Measurements from ENCODE around the gene CDH13.
A peak's percentile ranks its signal among the peaks of the same experiment; 100 is the strongest.

CDH13 gene

DNA sequence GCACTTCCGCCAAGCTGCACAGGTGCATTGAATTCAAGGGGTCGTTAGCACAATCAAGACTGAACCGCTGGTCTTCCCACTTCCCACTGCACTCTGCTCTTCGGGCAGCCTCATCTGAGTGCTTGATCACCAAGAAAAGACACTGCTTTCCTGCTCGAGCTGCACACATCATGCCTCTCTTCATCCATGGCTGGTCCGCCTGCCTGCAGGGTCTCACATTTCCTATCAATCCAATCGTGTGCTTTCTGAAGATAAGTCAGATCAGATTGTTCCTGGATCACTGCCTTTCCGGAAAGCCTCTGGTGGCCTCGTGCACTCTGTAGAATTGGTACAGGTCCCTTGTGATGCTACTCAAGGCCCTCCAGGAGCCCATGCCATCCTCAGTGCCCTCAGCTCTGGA is 1150.2 kb downstream of the CDH13 start:
- no peak for DNase-seq (ENCODE audit: low read depth in 3 of 3, low spot score in 1 of 3)

DNA sequence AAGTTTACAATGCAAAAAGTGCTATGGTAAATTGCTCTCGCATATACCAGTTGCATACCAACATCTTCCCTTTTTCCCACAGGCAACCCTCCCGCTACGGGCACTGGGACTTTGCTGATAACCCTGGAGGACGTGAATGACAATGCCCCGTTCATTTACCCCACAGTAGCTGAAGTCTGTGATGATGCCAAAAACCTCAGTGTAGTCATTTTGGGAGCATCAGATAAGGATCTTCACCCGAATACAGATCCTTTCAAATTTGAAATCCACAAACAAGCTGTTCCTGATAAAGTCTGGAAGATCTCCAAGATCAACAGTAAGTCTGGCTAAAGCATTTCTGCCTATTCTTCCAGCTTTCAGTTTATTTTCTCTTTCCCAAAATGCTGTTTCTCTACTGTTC is 1153.1 kb downstream of the CDH13 start:
- no peak for DNase-seq (ENCODE audit: low read depth in 3 of 3, low spot score in 1 of 3)

DNA sequence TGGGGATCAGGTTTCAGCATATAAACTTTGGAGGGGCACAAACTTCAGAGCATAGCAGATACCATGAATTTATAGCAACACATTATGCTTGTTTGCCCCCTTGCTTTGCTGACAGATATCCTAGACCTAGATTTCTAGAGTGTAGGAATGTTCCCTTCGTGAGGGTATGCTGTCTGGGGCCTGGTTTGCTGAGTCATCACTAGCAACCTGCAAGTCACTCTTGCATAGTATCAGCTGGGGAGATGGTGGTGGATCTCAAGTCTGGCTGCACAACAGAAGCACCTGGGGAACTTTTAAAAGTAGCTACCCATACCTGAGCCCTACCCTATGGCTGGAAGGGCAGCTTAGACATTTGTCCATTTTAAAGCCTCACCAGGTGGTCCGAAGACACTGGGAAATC is 1158.7 kb downstream of the CDH13 start:
- no peak for DNase-seq (ENCODE audit: low read depth in 3 of 3, low spot score in 1 of 3)

DNA sequence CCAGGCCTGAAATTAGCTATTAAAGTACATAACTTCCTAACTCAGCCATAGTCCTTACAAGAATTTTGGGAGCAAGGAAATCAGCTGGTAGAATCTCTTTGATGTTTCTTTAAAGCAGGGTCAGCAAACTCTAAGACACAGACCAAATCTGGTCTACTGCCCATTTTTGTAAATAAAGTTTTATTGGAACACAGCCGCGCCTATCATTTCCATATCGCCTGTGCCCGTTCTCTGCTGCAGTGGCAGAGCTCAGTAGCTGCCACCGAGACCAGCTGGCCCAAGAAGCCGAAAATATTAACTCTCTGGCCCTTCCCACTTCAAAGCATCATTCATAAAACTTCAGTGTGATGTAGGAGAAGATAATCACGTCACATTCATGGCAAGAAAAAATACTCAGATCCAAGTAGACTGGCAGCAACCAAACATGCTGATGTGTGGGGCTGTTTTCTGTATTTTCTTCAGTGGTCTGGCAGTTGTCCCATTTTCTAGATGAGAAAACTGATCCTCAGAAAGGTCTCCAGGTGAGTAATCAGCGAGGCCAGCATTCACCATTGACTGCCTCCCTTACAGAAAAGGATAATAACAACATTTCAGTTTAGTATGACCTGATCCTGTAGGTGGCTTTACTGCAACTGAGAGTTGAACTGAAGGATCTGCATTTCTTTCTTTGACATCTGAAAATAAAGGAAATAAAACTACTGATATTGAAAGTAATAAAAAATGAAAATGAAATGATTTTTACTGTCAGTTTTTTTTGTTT is 1163.1 kb downstream of the CDH13 start:
- DNase-seq (ENCODE audit: low read depth in 3 of 3, low spot score in 1 of 3), result no peak

DNA sequence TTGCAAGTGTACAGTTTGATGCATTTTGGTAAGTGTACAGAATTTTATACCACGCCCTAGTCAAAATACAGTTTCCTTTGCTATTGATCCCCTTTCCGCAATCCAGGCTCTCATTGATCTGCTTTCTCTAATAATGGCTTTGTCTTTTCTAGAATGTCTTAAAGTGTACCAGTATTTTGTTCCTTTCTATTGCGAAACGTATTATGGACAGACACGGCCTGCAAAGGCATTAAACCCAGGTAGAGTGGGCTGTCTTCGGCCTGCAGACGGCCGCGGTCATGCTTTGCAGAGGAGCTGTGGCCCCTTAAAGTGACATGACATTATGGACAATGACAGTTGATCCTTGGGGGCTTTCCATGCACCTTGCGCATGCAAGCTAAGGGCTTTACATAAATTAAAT is 1165.1 kb downstream of the CDH13 start:
- no peak for DNase-seq (ENCODE audit: low read depth in 3 of 3, low spot score in 1 of 3)

DNA sequence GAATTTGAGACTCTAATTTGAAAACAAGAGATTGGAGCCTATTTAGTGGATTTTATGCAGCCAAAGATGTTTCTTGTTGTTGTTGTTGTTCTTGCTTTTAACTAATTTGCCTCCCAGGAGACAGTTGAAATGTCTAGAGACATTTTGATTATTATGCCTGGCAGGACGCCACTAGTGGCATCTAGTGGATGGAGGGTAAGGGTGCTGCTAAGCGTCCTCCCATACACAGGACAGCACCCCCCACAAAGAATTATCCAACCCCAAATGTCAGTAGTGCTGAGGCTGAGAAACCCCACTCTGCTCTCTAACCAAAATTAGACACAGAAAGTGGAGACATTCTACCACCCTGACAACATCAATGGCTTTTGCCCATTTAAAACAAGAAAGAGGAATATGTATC is 1165.6 kb downstream of the CDH13 start:
- no peak for DNase-seq (ENCODE audit: low read depth in 3 of 3, low spot score in 1 of 3)

DNA sequence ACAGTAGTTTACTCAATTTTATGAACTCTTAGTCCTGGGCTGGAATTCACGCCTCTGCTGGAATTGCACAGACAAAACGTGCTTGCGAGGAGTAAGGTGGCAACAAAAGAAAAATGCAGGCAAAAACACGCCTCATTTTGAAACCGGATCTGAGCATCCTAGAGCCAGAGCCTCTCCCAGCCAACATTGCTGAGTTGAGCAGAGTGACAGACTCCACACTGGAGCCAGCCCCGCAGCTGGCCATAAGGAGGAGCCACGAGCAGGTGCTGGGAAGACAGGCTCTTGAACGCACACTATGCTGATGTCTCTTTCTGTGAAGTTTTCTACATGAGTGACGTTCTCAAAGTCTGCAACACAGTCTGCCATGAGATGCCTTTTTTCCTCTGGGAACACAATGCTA is 1166.4 kb downstream of the CDH13 start:
- DNase-seq (ENCODE audit: low read depth in 3 of 3, low spot score in 1 of 3), result no peak

- DNase-seq (ENCODE audit: low read depth in 3 of 3, low spot score in 1 of 3), result no peak
Observed at GRCh38 chr16:83794860-83795554, 1168.2 kb downstream of the CDH13 start.

- no peak for DNase-seq (ENCODE audit: low read depth in 3 of 3, low spot score in 1 of 3)
Observed at GRCh38 chr16:83797013-83797412, 1170.2 kb downstream of the CDH13 start.

- DNase-seq (ENCODE audit: low read depth in 3 of 3, low spot score in 1 of 3), result no peak
Observed at GRCh38 chr16:83799336-83799735, 1172.6 kb downstream of the CDH13 start.

- no peak for DNase-seq (ENCODE audit: low read depth in 3 of 3, low spot score in 1 of 3)
Observed at GRCh38 chr16:83802135-83802534, 1175.4 kb downstream of the CDH13 start.

DNA sequence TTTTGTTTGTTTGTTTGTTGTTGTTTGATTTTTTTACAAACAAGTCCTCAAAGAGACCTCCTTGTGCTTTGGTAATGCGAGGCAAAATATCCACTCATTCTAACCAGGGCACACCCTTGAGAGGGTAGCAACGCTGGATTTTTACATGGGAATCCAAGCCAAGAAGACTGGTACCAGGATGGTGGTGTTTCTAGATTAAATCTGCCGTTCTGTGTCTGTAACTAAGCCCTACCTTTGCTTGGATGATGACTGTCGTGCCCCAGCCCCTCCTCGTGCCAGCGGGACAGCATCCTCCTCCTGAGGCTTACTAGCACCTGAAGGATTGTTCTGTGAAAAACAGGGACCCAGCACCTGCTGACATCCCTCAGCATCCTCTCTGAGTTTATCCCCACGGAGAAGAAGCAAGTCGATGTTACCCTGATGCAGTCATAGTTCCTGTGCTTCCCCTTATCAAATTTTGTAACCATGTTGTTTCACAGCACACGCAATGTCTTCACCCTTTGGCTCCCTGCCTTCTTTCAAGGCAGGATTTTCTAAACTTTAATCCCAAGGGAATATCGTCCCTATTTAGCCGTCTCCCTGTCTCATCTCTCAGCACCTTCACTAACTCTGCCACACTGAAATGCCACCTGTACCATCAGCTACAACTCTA is 1175.9 kb downstream of the CDH13 start:
- no peak for DNase-seq (ENCODE audit: low read depth in 3 of 3, low spot score in 1 of 3)

- no peak for DNase-seq (ENCODE audit: low read depth in 3 of 3, low spot score in 1 of 3)
Observed at GRCh38 chr16:83803811-83804210, 1177.0 kb downstream of the CDH13 start.

GRCh38 chr16:83804366-83804765 is 1177.6 kb downstream of the CDH13 start:
- DNase-seq (ENCODE audit: low read depth in 3 of 3, low spot score in 1 of 3), result no peak

DNA sequence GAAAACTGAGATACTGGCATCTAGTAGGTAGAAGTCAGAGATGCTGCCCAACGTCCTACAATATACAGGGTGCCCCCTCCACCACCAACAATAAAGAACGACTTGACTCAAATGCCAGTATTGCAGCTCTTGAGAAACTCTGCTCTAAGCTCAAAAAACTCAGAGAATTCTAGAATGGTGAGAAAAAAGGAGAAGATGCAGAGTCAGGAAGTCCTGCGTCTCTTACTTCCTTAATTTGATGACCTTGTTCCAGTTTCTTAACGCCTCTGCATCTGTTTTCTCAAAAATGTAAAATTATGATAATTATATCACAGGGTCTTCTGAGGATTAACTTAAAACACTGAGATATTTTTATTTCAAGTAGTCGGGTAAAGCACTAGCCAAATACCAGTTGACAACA is 1179.3 kb downstream of the CDH13 start:
- DNase-seq (ENCODE audit: low read depth in 3 of 3, low spot score in 1 of 3), result no peak

- no peak for DNase-seq (ENCODE audit: low read depth in 3 of 3, low spot score in 1 of 3)
Observed at GRCh38 chr16:83806731-83807130, 1180.0 kb downstream of the CDH13 start.

DNA sequence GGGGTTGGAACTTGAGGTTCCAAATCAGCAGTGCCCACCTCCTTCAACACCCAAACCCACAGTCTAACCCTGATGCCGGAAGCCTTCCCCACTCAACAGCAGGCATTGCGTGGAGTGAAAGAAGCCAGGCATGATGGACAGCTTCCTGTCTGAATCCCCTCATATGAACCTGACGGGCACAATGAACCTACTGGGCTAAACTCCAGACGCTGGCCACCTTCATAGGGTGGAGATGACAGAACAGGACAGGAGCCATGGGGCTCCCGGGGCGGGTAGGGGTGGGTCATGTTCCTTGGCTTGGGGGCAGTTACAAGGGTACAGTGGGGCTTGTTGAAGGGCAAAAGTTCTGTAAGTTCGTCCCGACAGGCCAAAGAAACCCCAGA is 1180.5 kb downstream of the CDH13 start:
- peak in 1 of 3 donors; percentile 3 for DNase-seq (ENCODE audit: low read depth in 3 of 3, low spot score in 1 of 3)

- peak; percentile 79 to 92 (median 84) for DNase-seq (ENCODE audit: low read depth in 3 of 3, low spot score in 1 of 3)
Observed at GRCh38 chr16:83807710-83808572, 1181.2 kb downstream of the CDH13 start, which contains the start of gene HSBP1. TSS of gene HSBP1 (plus strand) at chr16:83807978. CDS start at chr16:83808077, 99 bp downstream.

DNA sequence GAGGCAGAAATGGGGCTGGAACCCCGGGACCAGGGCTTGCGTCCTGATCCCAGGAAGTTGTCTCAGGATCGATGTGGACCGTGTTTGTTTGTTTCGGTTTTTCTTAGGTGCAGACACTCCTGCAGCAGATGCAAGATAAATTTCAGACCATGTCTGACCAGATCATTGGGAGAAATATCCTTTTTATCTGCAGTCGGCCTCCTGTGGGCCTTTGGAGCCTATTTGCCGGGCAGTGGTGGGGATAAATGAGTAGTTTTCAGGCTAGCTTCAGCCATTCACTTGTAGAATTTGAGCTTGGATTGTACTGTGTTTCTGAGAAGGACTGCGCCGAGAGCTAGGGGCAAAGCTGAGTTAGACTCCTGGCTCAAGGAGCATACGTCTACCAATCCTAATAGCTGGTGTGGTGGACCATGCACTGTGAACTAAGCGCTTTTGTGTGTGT is 1181.8 kb downstream of the CDH13 start:
- no peak for DNase-seq (ENCODE audit: low read depth in 3 of 3, low spot score in 1 of 3)

GRCh38 chr16:83809092-83809491 is 1182.3 kb downstream of the CDH13 start:
- no peak for DNase-seq (ENCODE audit: low read depth in 3 of 3, low spot score in 1 of 3)

GRCh38 chr16:83810901-83811300 is 1184.1 kb downstream of the CDH13 start:
- no peak for DNase-seq (ENCODE audit: low read depth in 3 of 3, low spot score in 1 of 3)
